GM23338 (cell line): Measurements from ENCODE around the gene GALNT16. TPM values are rescaled to one million over a fixed set of nuclear protein-coding genes. Genes with fewer than 3 reads are reported as not detected.

ENCODE experiments used
- ATAC-seq: fragments of 200-7000 bp; cut with Tn5 transposase; 3 replicates; pipeline ENCODE4 v1.9.1; 2020
- DNase-seq: peaks from one replicate; pipeline ENCODE4 v3.0.0-alpha.2; 2015; ENCODE audit warnings: low spot score
- H2AFZ ChIP-seq: fragments of 200-600 bp; sonication (generic); 2 replicates; pipeline ENCODE4 v1.8.0; 2016; ENCODE audit warnings: antibody characterized with exemption, mild to moderate bottlenecking, moderate library complexity
- H3F3A ChIP-seq: fragments of 200-600 bp; sonication (generic); replicated peaks from 2 replicates; pipeline ENCODE4 v1.8.0; 2017; ENCODE audit warnings: antibody characterized with exemption, mixed run types, low read depth
- H3K27ac ChIP-seq: fragments of 200-600 bp; sonication (generic); 2 replicates; pipeline ENCODE4 v1.6.1; 2016; ENCODE audit warnings: low read depth
- H3K27me3 ChIP-seq: fragments of 200-600 bp; sonication (generic); 2 replicates; pipeline ENCODE4 v1.8.0; 2016; ENCODE audit warnings: mild to moderate bottlenecking, mixed run types, moderate library complexity; ENCODE audit not compliant: insufficient read depth
- H3K36me3 ChIP-seq: fragments of 200-600 bp; sonication (generic); 2 replicates; pipeline ENCODE4 v1.8.0; 2016; ENCODE audit warnings: mild to moderate bottlenecking; ENCODE audit not compliant: insufficient read depth
- H3K4me1 ChIP-seq: fragments of 200-600 bp; sonication (generic); 2 replicates; pipeline ENCODE4 v1.8.0; 2016; ENCODE audit warnings: mild to moderate bottlenecking, moderate library complexity; ENCODE audit not compliant: insufficient read depth
- H3K4me2 ChIP-seq: fragments of 200-600 bp; sonication (generic); 2 replicates; pipeline ENCODE4 v1.7.1; 2017; ENCODE audit warnings: mixed run types
- H3K4me3 ChIP-seq: fragments of 200-600 bp; sonication (generic); 2 replicates; pipeline ENCODE4 v1.6.1; 2016; ENCODE audit warnings: mixed run types
- H3K79me2 ChIP-seq: fragments of 200-600 bp; sonication (generic); replicated peaks from 2 replicates; pipeline ENCODE4 v1.8.0; 2017; ENCODE audit warnings: mild to moderate bottlenecking; ENCODE audit not compliant: insufficient read depth
- H3K9me2 ChIP-seq: fragments of 200-600 bp; sonication (generic); 2 replicates; pipeline ENCODE4 v1.8.0; 2017; ENCODE audit not compliant: insufficient read depth
- H4K20me1 ChIP-seq: fragments of 200-600 bp; sonication (generic); replicated peaks from 2 replicates; pipeline ENCODE4 v1.8.0; 2017; ENCODE audit warnings: mild to moderate bottlenecking; ENCODE audit not compliant: insufficient read depth
- H3K27ac Mint-ChIP-seq: 2 replicates; pipeline ENCODE4 v1.8.0; 2020; ENCODE audit warnings: inconsistent platforms, mild to moderate bottlenecking, moderate library complexity, mixed read lengths
- H3K27me3 Mint-ChIP-seq: 3 replicates; pipeline ENCODE4 v1.8.0; 2022; ENCODE audit warnings: low read depth, mild to moderate bottlenecking, moderate library complexity, mixed read lengths, inconsistent platforms; ENCODE audit not compliant: insufficient read depth, poor library complexity
- H3K36me3 Mint-ChIP-seq: 3 replicates; pipeline ENCODE4 v1.8.0; 2021; ENCODE audit warnings: low read depth, mild to moderate bottlenecking, inconsistent platforms, moderate library complexity, mixed read lengths
- H3K4me1 Mint-ChIP-seq: 3 replicates; pipeline ENCODE4 v1.8.0; 2020; ENCODE audit warnings: mild to moderate bottlenecking, inconsistent platforms, mixed read lengths
- H3K4me3 Mint-ChIP-seq: 3 replicates; pipeline ENCODE4 v1.8.0; 2021; ENCODE audit warnings: moderate library complexity, mild to moderate bottlenecking, inconsistent platforms, mixed read lengths
- H3K9me3 Mint-ChIP-seq: 3 replicates; pipeline ENCODE4 v1.8.0; 2020; ENCODE audit warnings: moderate library complexity, mild to moderate bottlenecking, inconsistent platforms, mixed read lengths
- CTCF ChIP-seq, 2 experiments: fragments of 200-600 bp in 1 of 2; sonication (generic) in 1 of 2; conservative IDR thresholded peaks; 2 replicates each; pipeline versions ENCODE4 v1.5.1 to v1.6.1; 2016 to 2017; ENCODE audit warnings: antibody characterized with exemption in 2 of 2, low read depth in 2 of 2, mild to moderate bottlenecking in 2 of 2, moderate library complexity in 1 of 2
- ETS1 ChIP-seq: IDR thresholded peaks from 2 replicates; pipeline ENCODE4 v1.6.1; 2016; ENCODE audit warnings: antibody characterized with exemption
- EZH2 ChIP-seq: fragments of 200-600 bp; sonication (generic); IDR thresholded peaks from one replicate; pipeline ENCODE4 v1.8.0; 2017; ENCODE audit warnings: antibody characterized with exemption, mild to moderate bottlenecking, low read depth; ENCODE audit not compliant: unreplicated experiment
- JUNB ChIP-seq: IDR thresholded peaks from one replicate; pipeline ENCODE4 v1.6.1; 2016; ENCODE audit warnings: antibody characterized with exemption; ENCODE audit not compliant: unreplicated experiment
- POLR2AphosphoS5 ChIP-seq: IDR thresholded peaks from 2 replicates; pipeline ENCODE4 v1.6.1; 2016; ENCODE audit warnings: antibody characterized with exemption, low read depth
- ZNF462 ChIP-seq: fragments of 250-450 bp; sonication (Bioruptor Pico); IDR thresholded peaks from 2 replicates; pipeline ENCODE4 v1.5.0; 2020; ENCODE audit warnings: mild to moderate bottlenecking, moderate library complexity
- polyA plus RNA-seq: library from polyadenylated mRNA; unstranded; fragments of >200 nt; fragmentation: Nextera tagmentation; extraction: Ambion mirVana; gene quantifications from 2 replicates; pipeline ENCODE4 v1.2.1, GENCODE V29; 2016
- total RNA-seq: library from RNA; depleted of rRNA; stranded (reverse); fragments of >200 nt; shearing (Covaris generic); gene quantifications from 2 replicates; pipeline ENCODE4 v1.2.3, GENCODE V29; 2014

Gene GALNT16
- total and polyA plus RNA-seq, 2 experiments from 2014 or later: 1.5 to 2.9 TPM

GRCh38 chr14:69346710-69347109 is 86.8 kb downstream of the GALNT16 start:
- H3K27me3 ChIP-seq: no peaks in the 10 kb centered on the region
- no peaks in the 10 kb centered on the region for H3F3A ChIP-seq
- peaks cover 11% of the 10 kb centered on the region for H3K27me3 Mint-ChIP-seq
- ATAC-seq (peak; percentile 95), DNase-seq (peak; percentile 92)
- H3K27ac Mint-ChIP-seq: no peak overlapping the region
- 0 out of 2 replicates have a peak overlapping the region, but pooled peaks have one; percentile 47 for H2AFZ ChIP-seq
- H3K9me3 Mint-ChIP-seq: no peaks in the 10 kb centered on the region; the same call in 2 of the 3 replicates
- H3K4me3 ChIP-seq: no peak overlapping the region
- H3K27ac ChIP-seq: no peak overlapping the region
- H3K79me2 ChIP-seq: no peaks in the 10 kb centered on the region
- H3K4me1 Mint-ChIP-seq: peaks cover 25% of the 10 kb centered on the region
- no peaks in the 10 kb centered on the region for H4K20me1 ChIP-seq
- H3K9me2 ChIP-seq: no peaks in the 10 kb centered on the region
- peak; percentile 90 to 92 for TF ChIP-seq CTCF (conservative IDR thresholded peaks at IDR 0.05; ENCODE audit: low read depth in 2 of 2)
- no peak for TF ChIP-seq ETS1
- peaks cover 3% of the 10 kb centered on the region; the same call in 1 of the 2 replicates for H3K4me1 ChIP-seq
- H3K36me3 ChIP-seq: no peaks in the 10 kb centered on the region
- H3K36me3 Mint-ChIP-seq: no peaks in the 10 kb centered on the region
- no peak overlapping the region for H3K4me3 Mint-ChIP-seq
- H3K4me2 ChIP-seq: 0 out of 2 replicates have a peak overlapping the region, but pooled peaks have one; percentile 48

- Mint-ChIP-seq H3K9me3 (no peaks in the 10 kb centered on the region; the same call in 2 of the 3 replicates), H3K27me3 (peaks cover 11% of the 10 kb centered on the region), H3K36me3 (no peaks in the 10 kb centered on the region), H3K4me1 (peaks cover 26% of the 10 kb centered on the region), H3K27ac (no peak overlapping the region), H3K4me3 (no peak overlapping the region; the same call in 2 of the 3 replicates)
- DNase-seq (peak; percentile 30), ATAC-seq (no peak)
- no peaks in the 10 kb centered on the region for H4K20me1 ChIP-seq
- H3K4me2 ChIP-seq: no peak overlapping the region
- no peaks in the 10 kb centered on the region for H3F3A ChIP-seq
- no peaks in the 10 kb centered on the region for H3K79me2 ChIP-seq
- no peak overlapping the region for H3K4me3 ChIP-seq
- no peaks in the 10 kb centered on the region for H3K36me3 ChIP-seq
- no peak overlapping the region for H3K27ac ChIP-seq
- no peak overlapping the region for H2AFZ ChIP-seq
- H3K9me2 ChIP-seq: no peaks in the 10 kb centered on the region
- no peaks in the 10 kb centered on the region for H3K27me3 ChIP-seq
- peaks cover 3% of the 10 kb centered on the region; the same call in 1 of the 2 replicates for H3K4me1 ChIP-seq
- TF ChIP-seq ZNF462 (no peak), POLR2AphosphoS5 (no peak), EZH2 (no peak), ETS1 (no peak), JUNB (no peak)
These were observed 89.3 kb downstream of the GALNT16 start for GRCh38 chr14:69349091-69349777.
